ENCODE results near the gene JAKMIP1. TPM values are rescaled to one million over a fixed set of nuclear protein-coding genes. Genes with fewer than 3 reads are reported as not detected.

JAKMIP1 gene
- total RNA-seq, 1 donor, result 1.4 TPM

DNA sequence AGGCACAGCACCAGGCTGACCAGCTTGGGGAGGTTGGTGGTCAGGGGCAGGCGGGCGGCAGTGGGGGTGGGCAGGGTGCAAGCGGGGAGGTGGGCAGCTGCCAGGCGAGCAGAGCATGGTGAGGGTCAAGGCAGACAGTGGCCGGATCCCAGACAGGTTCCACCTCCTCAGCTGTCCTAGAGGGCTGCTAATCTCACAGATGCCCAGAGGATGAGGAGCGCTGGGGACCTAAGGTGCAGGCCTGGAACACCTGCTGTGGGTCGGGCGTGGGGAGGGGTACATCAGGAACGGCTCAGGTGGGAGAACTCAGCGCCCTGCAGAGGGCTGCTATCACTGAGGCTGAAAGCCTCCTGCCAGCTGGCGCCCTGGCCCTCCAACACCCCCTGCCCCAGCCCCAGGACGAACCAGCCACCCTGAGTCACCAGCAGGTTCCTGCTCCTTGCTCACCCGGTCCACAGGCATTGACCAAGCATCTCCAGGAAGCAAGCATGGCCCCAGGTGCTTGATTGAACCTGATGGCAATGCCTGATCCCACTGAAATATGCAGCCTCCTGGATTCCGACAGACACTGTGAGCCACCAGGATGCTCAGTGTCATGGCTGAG is 153.7 kb downstream of the JAKMIP1 start:
- no peaks in the 10 kb centered on the region for H3K27me3 ChIP-seq (ENCODE audit: insufficient read depth, low read length)
- no peaks in the 10 kb centered on the region for H3K4me1 ChIP-seq (ENCODE audit: insufficient read depth, low read length)
- H3K4me3 ChIP-seq (ENCODE audit: low read length), result no peak overlapping the region
- H3K9me3 ChIP-seq (ENCODE audit: low read depth, low read length), result no peaks in the 10 kb centered on the region

DNA sequence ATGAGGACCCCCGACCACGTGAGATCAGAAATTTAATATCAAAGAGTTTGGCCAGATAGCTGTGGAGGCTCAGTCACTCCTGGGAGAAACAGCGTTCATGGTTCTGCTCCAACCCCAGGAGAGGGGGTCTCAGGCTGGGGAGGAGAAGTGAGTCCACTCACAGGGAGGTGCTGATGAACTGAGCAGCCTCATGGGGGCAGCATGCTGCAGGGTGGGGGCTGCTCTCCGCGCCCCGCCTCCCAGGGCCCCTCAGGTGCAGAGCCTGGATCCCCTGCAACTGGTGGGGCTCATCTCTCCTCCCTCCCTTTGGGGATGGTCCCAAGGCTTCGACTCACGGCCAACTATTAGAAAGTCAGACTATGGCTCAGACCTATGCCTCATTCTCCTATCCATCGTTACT is 155.5 kb downstream of the JAKMIP1 start:
- no peaks in the 10 kb centered on the region for H3K4me1 ChIP-seq (ENCODE audit: insufficient read depth, low read length)
- no peaks in the 10 kb centered on the region for H3K27me3 ChIP-seq (ENCODE audit: insufficient read depth, low read length)
- no peaks in the 10 kb centered on the region for H3K9me3 ChIP-seq (ENCODE audit: low read depth, low read length)
- H3K4me3 ChIP-seq (ENCODE audit: low read length), result no peak overlapping the region

DNA sequence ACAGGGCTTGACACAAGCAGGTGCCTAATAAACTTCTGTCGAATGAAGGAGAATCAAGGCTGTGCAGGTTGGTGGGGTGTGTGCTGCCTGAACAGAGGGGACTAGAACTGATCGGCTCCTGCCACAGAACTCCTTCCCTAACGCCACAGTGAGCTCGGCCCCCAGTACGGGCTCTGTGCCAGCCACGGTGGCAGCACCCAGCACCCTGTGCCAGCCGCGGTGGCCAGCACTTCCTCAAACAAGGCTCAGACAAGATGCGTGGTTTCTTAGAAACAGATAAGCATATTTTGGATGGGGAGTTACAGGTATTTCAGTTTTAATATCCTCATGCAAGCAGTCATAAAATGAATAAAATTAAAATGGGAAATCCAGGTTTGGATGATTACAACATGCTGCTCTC is 156.1 kb downstream of the JAKMIP1 start:
- Histone ChIP-seq H3K4me1 (ENCODE audit: insufficient read depth, low read length) (no peaks in the 10 kb centered on the region), H3K27me3 (ENCODE audit: insufficient read depth, low read length) (no peaks in the 10 kb centered on the region), H3K9me3 (ENCODE audit: low read depth, low read length) (no peaks in the 10 kb centered on the region), H3K4me3 (ENCODE audit: low read length) (no peak overlapping the region)

DNA sequence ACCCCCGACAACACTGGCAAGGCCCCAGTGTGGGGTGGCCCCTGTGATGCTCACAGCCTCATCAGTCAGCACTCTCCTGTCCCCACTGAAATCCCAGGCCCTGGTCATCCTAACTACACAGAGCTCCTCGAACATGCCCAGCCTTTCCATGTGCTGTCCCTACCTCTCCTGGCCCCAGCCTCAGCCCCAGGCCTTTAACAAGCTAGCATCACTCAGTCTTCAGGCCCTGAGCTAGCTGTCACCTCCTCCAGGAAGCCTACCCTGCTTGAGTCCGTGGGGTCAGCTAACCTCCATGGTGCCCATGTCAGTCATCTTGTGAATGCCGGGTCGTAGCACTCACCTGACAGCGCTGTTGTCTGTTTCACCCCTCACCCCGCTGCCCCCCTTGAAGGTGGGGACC is 156.5 kb downstream of the JAKMIP1 start:
- no peak overlapping the region for H3K4me3 ChIP-seq (ENCODE audit: low read length)
- H3K27me3 ChIP-seq (ENCODE audit: insufficient read depth, low read length), result no peaks in the 10 kb centered on the region
- no peaks in the 10 kb centered on the region for H3K4me1 ChIP-seq (ENCODE audit: insufficient read depth, low read length)
- H3K9me3 ChIP-seq (ENCODE audit: low read depth, low read length), result no peaks in the 10 kb centered on the region

DNA sequence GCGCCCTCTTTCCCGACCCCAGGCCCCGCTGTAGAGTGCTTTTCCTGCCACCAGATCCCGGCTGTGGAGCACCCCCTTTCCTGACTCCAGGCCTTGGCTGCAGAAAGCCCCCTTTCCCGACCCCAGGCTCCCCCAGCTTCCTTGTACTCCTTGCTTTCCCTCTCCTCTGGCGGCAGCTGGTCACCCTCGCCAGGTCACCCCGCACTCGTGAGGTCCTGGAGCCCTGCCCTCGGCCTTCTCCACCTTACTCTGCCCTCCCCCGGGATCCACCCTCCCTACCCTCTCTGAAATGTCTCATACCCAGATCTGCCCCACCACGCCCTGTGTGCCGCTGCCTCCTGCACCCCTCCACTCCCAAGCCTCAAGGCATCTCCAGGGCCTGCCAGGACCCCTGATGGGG is 157.2 kb downstream of the JAKMIP1 start:
- Histone ChIP-seq H3K4me1 (ENCODE audit: insufficient read depth, low read length) (no peaks in the 10 kb centered on the region), H3K9me3 (ENCODE audit: low read depth, low read length) (no peaks in the 10 kb centered on the region), H3K4me3 (ENCODE audit: low read length) (no peak overlapping the region), H3K27me3 (ENCODE audit: insufficient read depth, low read length) (no peaks in the 10 kb centered on the region)

DNA sequence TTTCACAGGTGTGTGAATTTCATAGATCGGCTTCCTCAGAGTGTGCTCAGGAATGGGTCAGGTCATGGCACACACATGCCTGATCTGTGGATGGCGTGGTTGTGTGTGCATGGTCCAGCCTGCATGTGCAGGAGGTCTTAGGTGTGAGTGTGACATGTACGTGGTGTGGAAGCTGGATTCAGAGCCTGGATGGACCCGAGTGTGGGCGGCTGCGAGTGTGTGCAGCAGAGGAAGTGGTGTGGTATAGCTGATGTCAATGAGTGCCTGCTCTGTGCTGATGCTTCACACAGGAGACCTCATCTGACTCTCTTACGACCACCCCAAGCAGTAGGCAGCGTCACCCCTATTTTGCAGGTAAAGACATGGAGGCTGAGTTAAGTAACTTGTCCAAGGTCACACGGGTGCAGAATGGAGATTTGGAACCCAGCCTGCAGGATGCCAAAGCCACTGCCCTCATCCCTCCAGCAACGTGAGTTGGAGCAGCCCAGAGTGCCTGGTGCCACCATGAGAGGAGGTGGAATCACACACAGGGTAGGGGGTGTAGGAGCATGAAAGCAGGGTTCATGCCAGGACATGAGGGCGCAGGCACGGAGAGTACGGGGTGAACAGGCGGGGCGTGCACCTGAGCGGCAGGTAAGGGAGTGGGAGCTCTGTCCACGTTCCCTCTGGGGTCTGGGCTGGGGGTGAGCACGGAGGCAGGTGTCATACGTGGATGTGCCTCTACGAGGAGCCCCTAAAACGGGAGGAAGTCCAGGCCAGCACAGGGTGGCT is 157.9 kb downstream of the JAKMIP1 start:
- Histone ChIP-seq H3K4me1 (ENCODE audit: insufficient read depth, low read length) (no peaks in the 10 kb centered on the region), H3K4me3 (ENCODE audit: low read length) (no peak overlapping the region), H3K9me3 (ENCODE audit: low read depth, low read length) (no peaks in the 10 kb centered on the region), H3K27me3 (ENCODE audit: insufficient read depth, low read length) (no peaks in the 10 kb centered on the region)

DNA sequence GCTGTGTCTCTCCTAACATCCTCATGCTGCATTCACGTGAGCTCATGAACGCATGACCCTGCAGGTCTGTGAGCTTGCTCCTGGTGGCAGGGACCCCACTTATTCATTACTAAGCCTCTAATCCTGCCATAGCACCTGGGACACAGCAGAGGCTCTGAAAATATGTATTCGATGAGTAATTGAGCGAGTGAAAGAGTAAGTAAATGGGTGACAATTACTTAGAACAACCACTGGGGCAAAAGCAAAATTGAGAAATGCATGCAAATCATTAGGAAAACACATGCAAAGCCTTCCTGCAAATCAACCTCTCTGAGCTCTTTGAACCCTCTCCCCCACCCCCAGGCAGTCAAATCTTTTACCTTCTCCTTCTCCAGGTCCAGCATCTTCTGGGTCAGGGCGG is 158.5 kb downstream of the JAKMIP1 start:
- H3K9me3 ChIP-seq (ENCODE audit: low read depth, low read length), result no peaks in the 10 kb centered on the region
- H3K4me1 ChIP-seq (ENCODE audit: insufficient read depth, low read length), result no peaks in the 10 kb centered on the region
- H3K4me3 ChIP-seq (ENCODE audit: low read length), result no peak overlapping the region
- no peaks in the 10 kb centered on the region for H3K27me3 ChIP-seq (ENCODE audit: insufficient read depth, low read length)

DNA sequence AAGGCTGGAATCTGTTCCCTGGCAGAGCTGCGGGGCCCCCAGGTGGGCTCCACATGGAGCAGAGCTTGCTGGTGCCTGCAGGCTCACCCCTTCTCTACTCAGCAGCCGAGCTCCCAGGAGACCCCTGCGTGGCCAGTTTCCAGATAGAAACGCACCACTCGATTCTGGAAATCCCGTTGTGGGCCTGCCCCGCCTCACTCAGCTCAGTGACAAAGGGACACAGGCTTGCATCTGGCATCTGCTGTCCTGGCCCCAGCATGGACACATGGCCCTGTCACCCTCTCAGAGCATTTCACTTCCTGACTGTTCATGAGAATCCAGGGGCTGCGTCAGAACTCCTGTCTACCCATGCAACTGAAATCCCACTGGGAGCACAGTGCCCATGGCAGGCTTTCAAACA is 161.6 kb downstream of the JAKMIP1 start:
- Histone ChIP-seq H3K4me1 (ENCODE audit: insufficient read depth, low read length) (no peaks in the 10 kb centered on the region), H3K4me3 (ENCODE audit: low read length) (no peak overlapping the region), H3K27me3 (ENCODE audit: insufficient read depth, low read length) (no peaks in the 10 kb centered on the region), H3K9me3 (ENCODE audit: low read depth, low read length) (no peaks in the 10 kb centered on the region)

DNA sequence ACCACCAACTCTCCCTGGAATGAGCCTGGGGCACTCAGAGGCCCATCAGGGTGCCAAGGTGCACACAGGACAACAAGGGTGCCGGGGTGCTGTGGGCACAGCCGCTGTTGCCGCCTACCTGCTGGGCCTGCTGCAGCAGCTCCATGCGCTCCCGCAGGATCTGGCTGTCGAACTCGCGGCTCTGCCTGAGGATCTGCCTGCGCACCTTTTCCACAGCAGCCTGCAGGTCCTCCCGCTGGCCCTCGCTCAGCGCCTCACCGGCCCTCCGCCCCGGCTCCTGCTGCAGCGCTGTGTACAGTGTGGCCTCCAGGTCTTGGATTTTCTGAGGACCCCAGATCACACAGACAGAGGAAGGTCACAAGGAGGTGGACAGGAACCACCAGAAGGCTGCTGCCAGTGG is 164.6 kb downstream of the JAKMIP1 start:
- no peak overlapping the region for H3K4me3 ChIP-seq (ENCODE audit: low read length)
- no peaks in the 10 kb centered on the region for H3K9me3 ChIP-seq (ENCODE audit: low read depth, low read length)
- H3K27me3 ChIP-seq (ENCODE audit: insufficient read depth, low read length), result no peaks in the 10 kb centered on the region
- no peaks in the 10 kb centered on the region for H3K4me1 ChIP-seq (ENCODE audit: insufficient read depth, low read length)

DNA sequence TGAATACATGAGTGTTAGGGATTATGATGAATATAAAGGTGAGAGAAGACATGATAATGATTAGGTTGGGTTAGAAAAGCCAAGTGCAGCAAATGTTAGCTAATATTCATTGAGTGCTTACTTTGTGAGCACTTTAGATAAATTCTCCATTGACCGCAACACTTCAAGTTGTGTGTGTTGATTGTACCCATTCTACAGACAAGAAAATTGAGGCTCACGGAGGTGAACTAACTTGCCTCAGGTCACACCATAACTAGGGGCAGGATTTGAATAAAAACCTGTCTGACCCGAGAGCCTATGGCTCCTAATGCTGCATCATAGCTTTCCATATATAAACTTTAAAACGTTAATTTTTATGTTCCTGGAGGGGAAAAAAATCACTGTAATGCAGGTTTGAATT is 167.0 kb downstream of the JAKMIP1 start:
- no peak overlapping the region for H3K4me3 ChIP-seq (ENCODE audit: low read length)
- H3K4me1 ChIP-seq (ENCODE audit: insufficient read depth, low read length), result no peaks in the 10 kb centered on the region
- H3K9me3 ChIP-seq (ENCODE audit: low read depth, low read length), result no peaks in the 10 kb centered on the region
- no peaks in the 10 kb centered on the region for H3K27me3 ChIP-seq (ENCODE audit: insufficient read depth, low read length)

DNA sequence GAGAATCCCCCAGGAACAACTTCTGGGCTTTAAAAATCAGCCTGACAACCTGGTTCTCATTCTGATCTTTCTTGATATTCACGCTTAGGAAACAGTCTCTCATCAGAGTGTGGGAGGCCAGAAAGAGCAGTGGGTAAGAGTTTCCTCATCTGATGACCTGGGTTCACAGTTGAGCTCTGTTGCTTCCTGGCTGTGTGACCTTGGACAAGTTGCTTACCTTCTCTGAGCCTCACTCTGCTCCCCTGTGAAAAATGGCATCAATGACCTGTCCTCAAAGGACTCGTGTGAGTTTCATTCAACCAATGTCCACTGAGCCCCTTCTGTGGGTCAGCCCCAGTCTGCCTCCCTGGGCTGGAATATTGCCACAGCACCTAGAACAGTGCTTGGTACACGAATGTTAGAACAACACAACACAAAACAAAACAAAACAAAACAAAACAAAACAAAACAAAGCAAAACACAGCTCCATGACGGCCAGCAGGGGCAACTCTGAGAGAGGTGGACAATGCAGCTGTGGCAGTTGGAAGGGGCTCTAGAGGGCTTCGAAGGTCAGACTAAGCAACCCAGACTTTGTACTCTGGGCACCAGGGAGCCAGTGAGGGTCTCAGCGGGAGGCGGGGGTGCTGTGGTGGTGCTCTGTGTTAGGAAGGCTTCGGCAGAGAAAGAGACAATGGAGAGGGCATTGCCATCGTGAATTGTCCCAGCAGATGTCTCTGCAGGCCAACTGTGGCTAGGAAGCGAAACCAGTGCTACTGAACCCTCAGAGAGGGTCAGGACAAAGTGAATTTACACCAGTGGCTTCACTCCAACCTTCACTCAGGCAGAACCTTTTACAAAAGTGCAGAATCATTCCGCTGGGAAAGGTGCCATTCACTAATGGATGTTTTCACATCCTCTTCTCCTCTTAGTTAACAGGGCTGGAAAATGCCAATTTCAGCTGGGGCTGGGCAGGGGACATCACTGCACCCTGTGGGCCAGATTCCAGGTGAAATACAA is 167.8 kb downstream of the JAKMIP1 start:
- H3K9me3 ChIP-seq (ENCODE audit: low read depth, low read length), result no peaks in the 10 kb centered on the region
- no peak overlapping the region for H3K4me3 ChIP-seq (ENCODE audit: low read length)
- H3K4me1 ChIP-seq (ENCODE audit: insufficient read depth, low read length), result no peaks in the 10 kb centered on the region
- no peaks in the 10 kb centered on the region for H3K27me3 ChIP-seq (ENCODE audit: insufficient read depth, low read length)

DNA sequence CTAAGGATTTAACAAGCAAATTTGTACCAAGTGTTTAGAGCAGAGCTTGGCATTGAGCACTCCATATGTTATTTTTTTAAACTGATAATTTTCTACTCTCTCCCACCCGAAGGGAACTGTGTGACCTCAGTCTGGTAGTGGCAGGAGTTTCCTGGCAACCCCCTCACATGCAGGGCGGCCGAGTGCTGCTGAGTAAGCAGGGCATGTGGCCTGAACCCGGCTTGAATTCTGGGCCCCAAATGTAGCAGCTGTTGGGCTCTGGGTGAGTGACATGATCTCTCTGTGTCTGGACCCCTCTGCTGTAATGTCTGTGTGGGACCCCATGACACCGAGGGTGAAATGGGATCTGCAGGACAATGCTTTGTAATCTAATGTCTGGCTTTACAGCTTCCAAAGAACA is 168.5 kb downstream of the JAKMIP1 start:
- no peaks in the 10 kb centered on the region for H3K4me1 ChIP-seq (ENCODE audit: insufficient read depth, low read length)
- no peak overlapping the region for H3K4me3 ChIP-seq (ENCODE audit: low read length)
- H3K9me3 ChIP-seq (ENCODE audit: low read depth, low read length), result no peaks in the 10 kb centered on the region
- H3K27me3 ChIP-seq (ENCODE audit: insufficient read depth, low read length), result no peaks in the 10 kb centered on the region

DNA sequence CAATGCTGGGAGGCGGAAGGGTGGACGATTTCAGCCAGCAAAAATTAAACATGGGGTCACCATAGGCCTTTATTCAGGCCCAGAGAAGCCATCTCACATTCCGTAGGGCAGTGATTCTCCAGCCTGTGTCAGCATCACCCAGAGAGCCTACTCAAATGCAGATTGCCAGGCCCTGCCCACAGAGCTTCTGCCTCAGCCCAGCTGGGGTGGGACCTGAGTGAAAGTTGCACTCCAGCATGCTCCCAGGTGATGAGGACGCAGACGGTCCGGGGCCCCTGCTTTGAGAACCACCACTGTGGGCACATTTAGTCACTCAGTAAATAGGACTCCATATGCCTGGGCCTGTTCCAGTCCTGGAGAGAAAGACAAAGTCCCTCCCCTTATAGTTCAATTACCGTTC is 169.7 kb downstream of the JAKMIP1 start:
- no peak overlapping the region for H3K4me3 ChIP-seq (ENCODE audit: low read length)
- no peaks in the 10 kb centered on the region for H3K27me3 ChIP-seq (ENCODE audit: insufficient read depth, low read length)
- no peaks in the 10 kb centered on the region for H3K9me3 ChIP-seq (ENCODE audit: low read depth, low read length)
- H3K4me1 ChIP-seq (ENCODE audit: insufficient read depth, low read length), result no peaks in the 10 kb centered on the region

DNA sequence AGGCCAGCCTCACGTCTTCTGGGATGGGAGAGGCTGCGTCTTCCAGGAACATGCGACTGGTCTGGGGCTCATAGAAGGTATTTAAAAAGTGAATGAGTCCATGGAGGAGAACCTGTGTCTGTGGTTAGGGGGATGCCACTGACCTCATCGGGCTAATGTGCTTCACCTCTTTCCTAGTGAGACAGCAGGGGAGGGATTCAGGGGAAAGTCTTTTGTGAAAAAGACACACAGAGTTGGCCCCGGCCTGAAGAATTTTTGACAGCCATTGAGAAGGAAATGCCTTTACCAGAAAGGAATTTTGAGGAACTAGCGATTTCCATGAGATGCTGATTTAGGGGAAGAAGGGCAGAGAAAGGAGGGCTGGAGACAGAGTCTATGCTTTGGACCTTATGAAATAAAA is 171.1 kb downstream of the JAKMIP1 start:
- Histone ChIP-seq H3K9me3 (ENCODE audit: low read depth, low read length) (no peaks in the 10 kb centered on the region), H3K4me3 (ENCODE audit: low read length) (no peak overlapping the region), H3K4me1 (ENCODE audit: insufficient read depth, low read length) (no peaks in the 10 kb centered on the region), H3K27me3 (ENCODE audit: insufficient read depth, low read length) (no peaks in the 10 kb centered on the region)

DNA sequence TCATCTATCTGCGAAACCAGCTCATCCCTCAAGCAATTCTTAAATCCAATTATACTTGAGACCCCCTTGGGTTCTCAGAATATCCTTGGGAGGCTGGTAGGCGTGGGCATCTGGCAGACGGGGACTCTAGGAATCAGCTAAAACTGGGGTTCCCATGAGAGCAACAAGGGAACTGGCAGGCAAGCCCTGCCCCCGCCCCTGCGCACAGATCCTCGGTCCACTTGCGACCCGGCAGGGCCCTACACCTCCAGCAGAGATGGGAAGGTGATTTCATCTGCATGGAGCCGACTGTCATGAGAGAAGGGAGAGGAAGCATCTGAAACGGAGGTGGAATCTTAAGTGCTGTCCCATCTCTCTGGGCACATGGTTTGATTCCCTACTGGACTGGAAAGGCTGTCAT is 172.2 kb downstream of the JAKMIP1 start:
- Histone ChIP-seq H3K27me3 (ENCODE audit: insufficient read depth, low read length) (no peaks in the 10 kb centered on the region), H3K9me3 (ENCODE audit: low read depth, low read length) (no peaks in the 10 kb centered on the region), H3K4me3 (ENCODE audit: low read length) (no peak overlapping the region), H3K4me1 (ENCODE audit: insufficient read depth, low read length) (no peaks in the 10 kb centered on the region)
